MCF 10A (cell line): ENCODE measurements around the gene CWC27. TPM values are rescaled to one million over a fixed set of nuclear protein-coding genes. Genes with fewer than 3 reads are reported as not detected.

Experiments
- BruUV-seq: library from RNA; stranded (reverse); fragments of 400-500 nt; replicated peaks from 2 replicates; lab custom pipeline; 2021; lab: Mats Ljungman, UMichigan
- CTCF ChIA-PET: fragments of 300-600 bp; sonication (Branson Sonifier 250); formaldehyde crosslinking; extraction: SDS; loops from one replicate; lab custom pipeline; 2021; ENCODE audit warnings: antibody characterized with exemption, inconsistent platforms; lab: Yijun Ruan, JAX
- POLR2A ChIA-PET: fragments of 300-600, 350-650 bp; sonication (Branson Sonifier 250); formaldehyde crosslinking; extraction: SDS; loops from one replicate; lab custom pipeline; 2020; ENCODE audit warnings: antibody characterized with exemption, inconsistent platforms; lab: Yijun Ruan, JAX
- DNase-seq: peaks from one replicate; pipeline ENCODE4 v3.0.0-alpha.2; 2018; ENCODE audit not compliant: unreplicated experiment
- H3K27ac Mint-ChIP-seq: one replicate; pipeline ENCODE4 v1.8.0; 2022; ENCODE audit warnings: mild to moderate bottlenecking, low read depth, mixed read lengths; ENCODE audit not compliant: unreplicated experiment
- H3K27me3 Mint-ChIP-seq: one replicate; pipeline ENCODE4 v1.8.0; 2022; ENCODE audit warnings: mixed read lengths; ENCODE audit not compliant: insufficient read depth, unreplicated experiment
- H3K36me3 Mint-ChIP-seq: one replicate; pipeline ENCODE4 v1.8.0; 2022; ENCODE audit warnings: mild to moderate bottlenecking, moderate library complexity, mixed read lengths; ENCODE audit not compliant: insufficient read depth, unreplicated experiment
- H3K4me1 Mint-ChIP-seq: one replicate; pipeline ENCODE4 v1.8.0; 2022; ENCODE audit warnings: mixed read lengths; ENCODE audit not compliant: insufficient read depth, unreplicated experiment
- H3K4me3 Mint-ChIP-seq: one replicate; pipeline ENCODE4 v1.8.0; 2022; ENCODE audit warnings: mild to moderate bottlenecking, moderate library complexity, mixed read lengths; ENCODE audit not compliant: unreplicated experiment
- H3K9me3 Mint-ChIP-seq: one replicate; pipeline ENCODE4 v1.8.0; 2022; ENCODE audit warnings: mixed read lengths; ENCODE audit not compliant: unreplicated experiment
- intact Hi-C: fragments of 100-400 bp; cut with micrococcal nuclease; formaldehyde crosslinking; loops from 2 replicates; pipeline ENCODE4 v1.14.1; 2022
- total RNA-seq: library from RNA; stranded (reverse); gene quantifications from 2 replicates; pipeline ENCODE4 v1.2.3, GENCODE V29; 2022
- TF ChIP-seq, protein P1 (sequence below): fragments of 200-600 bp; IDR thresholded peaks from one replicate; pipeline ENCODE4 v1.8.0; 2022; ENCODE audit warnings: antibody characterized with exemption, mild to moderate bottlenecking; ENCODE audit not compliant: unreplicated experiment

CWC27 gene
- total RNA-seq, 1 experiment from 2014 or later, result 34.2 TPM

DNA sequence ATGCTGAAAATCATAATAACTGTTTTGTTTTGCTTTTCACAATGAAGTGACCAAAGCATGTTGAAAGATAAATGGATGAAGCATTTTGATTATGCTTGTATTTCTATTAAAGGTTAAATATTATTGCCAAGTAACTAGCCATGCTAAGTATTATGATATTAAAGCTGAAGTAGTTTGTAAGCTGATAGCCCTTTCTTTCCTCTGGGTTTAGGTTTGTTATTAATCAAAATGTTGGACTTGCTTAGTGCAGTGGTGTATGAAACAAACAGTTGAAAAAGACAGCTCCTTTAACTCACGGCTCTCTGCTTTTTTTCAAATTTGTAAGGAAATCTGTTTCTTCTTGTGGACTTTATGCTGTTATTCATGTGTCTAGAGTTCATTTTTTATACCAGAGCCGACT is 246.0 kb downstream of the CWC27 start:
- no peaks in the 10 kb centered on the region for H3K27me3 Mint-ChIP-seq
- BruUV-seq, result no TSS peak
- intact Hi-C loops, result no loop called here
- TF ChIP-seq, protein P1, sequence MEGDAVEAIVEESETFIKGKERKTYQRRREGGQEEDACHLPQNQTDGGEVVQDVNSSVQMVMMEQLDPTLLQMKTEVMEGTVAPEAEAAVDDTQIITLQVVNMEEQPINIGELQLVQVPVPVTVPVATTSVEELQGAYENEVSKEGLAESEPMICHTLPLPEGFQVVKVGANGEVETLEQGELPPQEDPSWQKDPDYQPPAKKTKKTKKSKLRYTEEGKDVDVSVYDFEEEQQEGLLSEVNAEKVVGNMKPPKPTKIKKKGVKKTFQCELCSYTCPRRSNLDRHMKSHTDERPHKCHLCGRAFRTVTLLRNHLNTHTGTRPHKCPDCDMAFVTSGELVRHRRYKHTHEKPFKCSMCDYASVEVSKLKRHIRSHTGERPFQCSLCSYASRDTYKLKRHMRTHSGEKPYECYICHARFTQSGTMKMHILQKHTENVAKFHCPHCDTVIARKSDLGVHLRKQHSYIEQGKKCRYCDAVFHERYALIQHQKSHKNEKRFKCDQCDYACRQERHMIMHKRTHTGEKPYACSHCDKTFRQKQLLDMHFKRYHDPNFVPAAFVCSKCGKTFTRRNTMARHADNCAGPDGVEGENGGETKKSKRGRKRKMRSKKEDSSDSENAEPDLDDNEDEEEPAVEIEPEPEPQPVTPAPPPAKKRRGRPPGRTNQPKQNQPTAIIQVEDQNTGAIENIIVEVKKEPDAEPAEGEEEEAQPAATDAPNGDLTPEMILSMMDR, result no peak
- no peaks in the 10 kb centered on the region for H3K4me1 Mint-ChIP-seq
- H3K27ac Mint-ChIP-seq, result no peak overlapping the region
- ChIA-PET CTCF (no interaction called here), POLR2A (no interaction called here)
- DNase-seq, result no peak
- H3K4me3 Mint-ChIP-seq, result no peak overlapping the region
- H3K36me3 Mint-ChIP-seq, result no peaks in the 10 kb centered on the region
- H3K9me3 Mint-ChIP-seq, result no peaks in the 10 kb centered on the region

DNA sequence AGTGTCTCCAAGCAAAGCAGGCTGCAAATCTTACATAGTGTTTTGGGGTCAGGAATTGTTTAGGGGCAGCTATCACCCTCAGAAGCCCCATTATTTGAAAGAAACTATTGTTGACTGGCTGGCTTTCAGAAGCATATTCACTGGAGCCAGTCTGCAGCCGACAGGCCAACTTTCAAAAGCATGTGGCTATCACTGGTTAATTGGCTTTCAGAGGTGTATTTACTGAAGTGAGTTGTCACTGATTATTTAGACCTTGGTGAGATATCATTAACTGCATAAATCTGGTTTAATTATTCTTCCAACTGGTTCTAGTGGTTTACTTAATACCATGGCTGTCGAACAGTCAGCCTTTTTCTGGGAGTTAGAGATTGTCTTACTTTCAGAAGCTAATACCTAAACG is 247.0 kb downstream of the CWC27 start:
- DNase-seq, result no peak
- Mint-ChIP-seq H3K27ac (no peak overlapping the region), H3K4me3 (no peak overlapping the region), H3K9me3 (no peaks in the 10 kb centered on the region), H3K27me3 (no peaks in the 10 kb centered on the region), H3K36me3 (no peaks in the 10 kb centered on the region), H3K4me1 (no peaks in the 10 kb centered on the region)
- POLR2A ChIA-PET, result interaction anchor here (0.7 kb wide), 1 partner anchor 18 kb away, joined by 3 read pairs; no protein-coding TSS in a partner anchor
- TF ChIP-seq, protein P1, result no peak
- intact Hi-C loops, result no loop called here
- CTCF ChIA-PET, result no interaction called here
- BruUV-seq, result no TSS peak

DNA sequence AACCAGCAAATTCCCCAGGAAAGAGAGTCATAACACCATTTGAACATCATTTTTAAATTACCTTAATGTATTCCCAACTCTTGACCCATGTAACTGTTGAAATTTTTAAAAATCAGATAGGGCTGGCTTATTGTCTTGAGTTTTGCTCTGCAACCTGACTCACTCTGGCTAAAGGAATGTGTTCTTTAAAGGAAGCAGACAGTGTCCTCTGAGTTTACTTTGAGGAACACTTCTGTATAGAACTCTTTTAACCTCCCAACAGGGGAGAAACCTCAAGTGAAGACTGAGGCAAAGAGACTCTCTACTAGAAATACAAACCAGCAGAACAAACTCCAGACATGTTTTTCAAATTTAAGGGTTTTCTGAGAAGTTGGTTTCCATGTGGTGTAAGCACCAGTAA is 248.9 kb downstream of the CWC27 start:
- Mint-ChIP-seq H3K27me3 (no peaks in the 10 kb centered on the region), H3K4me1 (no peaks in the 10 kb centered on the region), H3K27ac (no peak overlapping the region), H3K36me3 (no peaks in the 10 kb centered on the region), H3K9me3 (no peaks in the 10 kb centered on the region), H3K4me3 (no peak overlapping the region)
- intact Hi-C loops, result no loop called here
- ChIA-PET CTCF (no interaction called here), POLR2A (no interaction called here)
- BruUV-seq, result no TSS peak
- DNase-seq, result no peak
- TF ChIP-seq, protein P1, result no peak

DNA sequence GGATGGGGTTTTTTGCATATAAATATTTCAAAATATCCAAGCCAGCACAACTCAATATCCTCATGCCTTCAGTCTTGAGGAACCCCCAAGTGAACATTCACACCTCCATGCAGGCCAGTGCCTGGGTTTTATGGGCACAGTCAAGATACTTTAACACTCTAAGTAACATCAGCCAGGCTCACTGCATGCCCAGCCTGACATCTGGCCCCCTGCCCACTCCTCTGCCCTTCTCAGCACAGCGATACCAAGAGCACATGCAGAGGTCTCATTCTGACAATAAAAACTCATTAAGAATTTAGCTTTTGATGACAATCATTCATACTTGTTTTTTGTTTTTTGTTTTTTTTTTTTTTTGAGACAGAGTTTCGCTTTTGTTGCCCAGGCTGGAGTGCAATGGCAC is 250.0 kb downstream of the CWC27 start:
- Mint-ChIP-seq H3K27me3 (no peaks in the 10 kb centered on the region), H3K36me3 (no peaks in the 10 kb centered on the region), H3K27ac (no peak overlapping the region), H3K9me3 (no peaks in the 10 kb centered on the region), H3K4me3 (no peak overlapping the region), H3K4me1 (no peaks in the 10 kb centered on the region)
- no peak for DNase-seq
- POLR2A ChIA-PET, result no interaction called here
- CTCF ChIA-PET, result interaction anchor here (0.7 kb wide), 1 partner anchor 21 kb away, joined by 3 read pairs; no protein-coding TSS in a partner anchor
- TF ChIP-seq, protein P1, result no peak
- BruUV-seq, result no TSS peak
- intact Hi-C loops, result no loop called here
